Endothelial cell of umbilical vein (primary cell): ENCODE data around the gene DUSP2. TPM values are rescaled to one million over a fixed set of nuclear protein-coding genes. Genes with fewer than 3 reads are reported as not detected.

Experiments used
- BruUV-seq: library from RNA; stranded (reverse); fragments of 400-500 nt; replicated peaks from 2 replicates; lab custom pipeline; 2021; lab: Mats Ljungman, UMichigan
- CTCF ChIA-PET: fragments of 300-600, 350-600 bp; sonication (Branson Sonifier 250); formaldehyde crosslinking; loops from one replicate; lab custom pipeline; 2021; ENCODE audit warnings: antibody characterized with exemption, inconsistent platforms; lab: Charles Lee
- POLR2A ChIA-PET: fragments of 300-600, 350-600 bp; sonication (Branson Sonifier 250); formaldehyde crosslinking; loops from one replicate; lab custom pipeline; 2021; ENCODE audit warnings: antibody characterized with exemption, inconsistent platforms; lab: Charles Lee
- DNase-seq: peaks from one replicate; pipeline ENCODE4 v3.0.0-alpha.2; 2011; ENCODE audit warnings: low read depth, low spot score
- FAIRE-seq: peaks from 2 replicates; lab custom pipeline; 2011; peaks lifted over from hg19 to GRCh38; lab: Jason Lieb, UNC
- H2AFZ ChIP-seq: 2 replicates; pipeline ENCODE4 v1.6.0; 2012; ENCODE audit warnings: low read depth, low read length, control low read depth, inconsistent platforms
- H3K27ac ChIP-seq: 2 replicates; pipeline ENCODE4 v1.5.1; 2011; ENCODE audit warnings: low read depth, mild to moderate bottlenecking, control low read depth, low read length, moderate library complexity; ENCODE audit not compliant: insufficient read depth
- H3K27me3 ChIP-seq, 2 experiments: 2 replicates each; pipeline versions ENCODE4 v1.6.0 to v1.6.1; 2011; ENCODE audit warnings: low read length in 2 of 2, mixed read lengths in 1 of 2; ENCODE audit not compliant: control insufficient read depth in 2 of 2, insufficient read depth in 2 of 2
- H3K36me3 ChIP-seq, 2 experiments: 2 replicates in 1 of 2; 3 replicates in 1 of 2; pipeline ENCODE4 v1.5.1; 2011; ENCODE audit warnings: low read length in 2 of 2, mild to moderate bottlenecking in 1 of 2, moderate library complexity in 1 of 2; ENCODE audit not compliant: control insufficient read depth in 2 of 2, insufficient read depth in 2 of 2; ENCODE audit errors: extremely low read depth in 1 of 2
- H3K4me1 ChIP-seq: 3 replicates; pipeline ENCODE4 v1.5.1; 2011; ENCODE audit warnings: mild to moderate bottlenecking, low read length; ENCODE audit not compliant: control insufficient read depth, insufficient read depth; ENCODE audit errors: extremely low read depth
- H3K4me2 ChIP-seq: 2 replicates; pipeline ENCODE4 v1.6.1; 2011; ENCODE audit warnings: low read length, control low read depth, mixed read lengths; ENCODE audit not compliant: insufficient read depth
- H3K4me3 ChIP-seq, 3 experiments: fragments of 200-600 bp in 1 of 3; sonication (generic), shearing (Covaris generic) in 1 of 3; replicated peaks in 1 of 3; 2 replicates each; pipeline ENCODE4 v1.5.1; 2011 to 2016; ENCODE audit warnings: control low read depth in 3 of 3, low read length in 3 of 3, mild to moderate bottlenecking in 2 of 3, inconsistent platforms in 1 of 3, low read depth in 1 of 3, moderate library complexity in 1 of 3; ENCODE audit not compliant: insufficient read depth in 1 of 3
- H3K79me2 ChIP-seq: 2 replicates; pipeline ENCODE4 v1.6.0; 2012; ENCODE audit warnings: low read length, inconsistent platforms; ENCODE audit not compliant: control insufficient read depth, insufficient read depth
- H3K9ac ChIP-seq: replicated peaks from 2 replicates; pipeline ENCODE3; 2011; ENCODE audit warnings: low read length, control low read depth; ENCODE audit not compliant: insufficient read depth; ENCODE audit errors: extremely low read depth
- H3K9me1 ChIP-seq: replicated peaks from 3 replicates; pipeline ENCODE4 v1.6.0; 2011; ENCODE audit warnings: mild to moderate bottlenecking, low read length; ENCODE audit not compliant: control insufficient read depth, insufficient read depth; ENCODE audit errors: extremely low read depth
- H3K9me3 ChIP-seq: replicated peaks from 2 replicates; pipeline ENCODE4 v1.5.1; 2012; ENCODE audit warnings: low read length, inconsistent platforms; ENCODE audit not compliant: control insufficient read depth, insufficient read depth
- H4K20me1 ChIP-seq: replicated peaks from 2 replicates; pipeline ENCODE3; 2011; ENCODE audit warnings: mild to moderate bottlenecking, low read length; ENCODE audit not compliant: control insufficient read depth, insufficient read depth; ENCODE audit errors: extremely low read depth
- CTCF ChIP-seq, 2 donors: IDR thresholded peaks; 1 replicate in 1 of 2; 2 replicates in 1 of 2; pipeline ENCODE4 v1.5.1; 2011; ENCODE audit warnings: low read length in 2 of 2, mild to moderate bottlenecking in 2 of 2, moderate library complexity in 2 of 2, control low read depth in 1 of 2, inconsistent platforms in 1 of 2, low read depth in 1 of 2; ENCODE audit not compliant: insufficient read depth in 1 of 2; ENCODE audit errors: extremely low read depth in 1 of 2
- EZH2 ChIP-seq: IDR thresholded peaks from 2 replicates; pipeline ENCODE4 v1.6.1; 2012; ENCODE audit warnings: borderline replicate concordance, low read depth, mild to moderate bottlenecking, moderate library complexity, low read length, inconsistent platforms; ENCODE audit not compliant: severe bottlenecking
- FOS ChIP-seq: IDR thresholded peaks from 2 replicates; pipeline ENCODE4 v1.6.1; 2011; ENCODE audit warnings: mild to moderate bottlenecking, low read length, moderate library complexity, borderline replicate concordance; ENCODE audit not compliant: insufficient read depth
- GATA2 ChIP-seq: IDR thresholded peaks from 2 replicates; pipeline ENCODE4 v1.7.0; 2011; ENCODE audit warnings: low read depth, mild to moderate bottlenecking, moderate library complexity, mixed read lengths, low read length; ENCODE audit not compliant: insufficient read length, insufficient read depth
- JUN ChIP-seq: IDR thresholded peaks from 2 replicates; pipeline ENCODE4 v1.6.1; 2011; ENCODE audit warnings: borderline replicate concordance, low read depth; ENCODE audit not compliant: insufficient read length, insufficient read depth
- MYC ChIP-seq: IDR thresholded peaks from one replicate; pipeline ENCODE4 v1.6.1; 2011; ENCODE audit warnings: mild to moderate bottlenecking, low read depth, low read length
- POLR2A ChIP-seq: IDR thresholded peaks from 2 replicates; pipeline ENCODE4 v1.6.1; 2012; ENCODE audit warnings: low read depth, mild to moderate bottlenecking, control low read depth, low read length
- POLR2AphosphoS5 ChIP-seq: IDR thresholded peaks from 2 replicates; pipeline ENCODE4 v1.6.1; 2012; ENCODE audit warnings: low read depth, mild to moderate bottlenecking, control low read depth, low read length, moderate library complexity; ENCODE audit not compliant: insufficient read depth
- dilution Hi-C: fragments of 300-500 bp; cut with MboI; formaldehyde crosslinking; loops from one replicate; pipeline ENCODE4 v1.15.0; 2019; ENCODE audit warnings: low sequenced_read_pairs; ENCODE audit not compliant: extremely low pct_ligation_motif_present
- intact Hi-C: fragments of 100-400 bp; cut with micrococcal nuclease; formaldehyde crosslinking; loops from one replicate; pipeline ENCODE4 v1.10.0; 2022
- polyA plus RNA-seq, 4 experiments: library from polyadenylated mRNA; depleted of rRNA in 3 of 4; stranded (reverse) in 3 of 4; unstranded in 1 of 4; fragments of >200 nt; gene quantifications; 2 replicates each; pipeline versions ENCODE4 v1.2.1 to v1.2.3, GENCODE V29; 2011 to 2012; ENCODE audit warnings: missing spikeins in 1 of 4
- total RNA-seq: library from RNA; stranded (reverse); gene quantifications from 2 replicates; pipeline ENCODE4 v1.2.3, GENCODE V29; 2021
- TF ChIP-seq, protein P1 (sequence below): IDR thresholded peaks from 2 replicates; pipeline ENCODE4 v1.6.1; 2011; ENCODE audit not compliant: insufficient read depth, insufficient read length

DUSP2 gene
- total and polyA plus RNA-seq, 2 donors (not counting 3 experiments of a cell fraction or from before 2014, with no cell fraction given): 0.33 TPM

DNA sequence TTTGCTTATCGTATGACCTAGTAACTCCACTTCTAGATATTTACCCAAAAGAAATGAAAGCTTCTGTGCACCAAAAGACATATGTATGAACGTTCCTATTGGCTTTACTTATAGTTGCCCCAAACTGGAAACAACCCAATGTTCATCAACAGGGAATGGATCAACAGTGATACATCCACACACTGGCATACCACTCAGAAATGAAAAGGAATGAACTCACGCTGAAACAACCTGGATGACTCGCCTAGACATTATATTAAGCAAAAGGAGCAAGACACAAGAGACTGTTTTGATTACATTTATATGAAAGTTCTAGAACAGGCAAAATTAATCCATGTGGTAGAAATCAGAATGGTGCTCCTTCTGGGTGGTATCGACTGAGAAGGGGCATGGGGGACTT lies 47.8 kb downstream of the DUSP2 start:
- TF ChIP-seq FOS (no peak), GATA2 (no peak), POLR2A (no peak), POLR2AphosphoS5 (no peak), EZH2 (no peak), JUN (no peak), MYC (no peak), CTCF (IDR thresholded peaks at IDR 0.05; ENCODE audit: extremely low read depth in 1 of 2, insufficient read depth in 1 of 2, low read depth in 1 of 2, low read length in 2 of 2) (no peak)
- TF ChIP-seq, protein P1, sequence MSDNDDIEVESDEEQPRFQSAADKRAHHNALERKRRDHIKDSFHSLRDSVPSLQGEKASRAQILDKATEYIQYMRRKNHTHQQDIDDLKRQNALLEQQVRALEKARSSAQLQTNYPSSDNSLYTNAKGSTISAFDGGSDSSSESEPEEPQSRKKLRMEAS: no peak
- no peaks in the 10 kb centered on the region for H3K9me3 ChIP-seq
- H3K4me2 ChIP-seq: no peak overlapping the region
- H4K20me1 ChIP-seq: no peaks in the 10 kb centered on the region
- CTCF ChIA-PET: no interaction called here
- H3K9me1 ChIP-seq: no peaks in the 10 kb centered on the region
- dilution Hi-C loops (no loop called here), intact Hi-C loops (no loop called here)
- no peaks in the 10 kb centered on the region for H3K36me3 ChIP-seq
- DNase-seq (no peak), FAIRE-seq (no peak)
- H3K4me1 ChIP-seq: no peaks in the 10 kb centered on the region
- H3K9ac ChIP-seq: no peak overlapping the region
- peaks cover 0 to 4% of the 10 kb centered on the region in 2 experiments for H3K27me3 ChIP-seq
- H3K27ac ChIP-seq: no peak overlapping the region
- H2AFZ ChIP-seq: no peak overlapping the region
- no TSS peak for BruUV-seq
- no peaks in the 10 kb centered on the region for H3K79me2 ChIP-seq
- H3K4me3 ChIP-seq: no peak overlapping the region
- POLR2A ChIA-PET: no interaction called here
